Measurements from ENCODE around the gene KLHDC10.
A peak's percentile ranks its signal among the peaks of the same experiment; 100 is the strongest.

KLHDC10 gene

DNA sequence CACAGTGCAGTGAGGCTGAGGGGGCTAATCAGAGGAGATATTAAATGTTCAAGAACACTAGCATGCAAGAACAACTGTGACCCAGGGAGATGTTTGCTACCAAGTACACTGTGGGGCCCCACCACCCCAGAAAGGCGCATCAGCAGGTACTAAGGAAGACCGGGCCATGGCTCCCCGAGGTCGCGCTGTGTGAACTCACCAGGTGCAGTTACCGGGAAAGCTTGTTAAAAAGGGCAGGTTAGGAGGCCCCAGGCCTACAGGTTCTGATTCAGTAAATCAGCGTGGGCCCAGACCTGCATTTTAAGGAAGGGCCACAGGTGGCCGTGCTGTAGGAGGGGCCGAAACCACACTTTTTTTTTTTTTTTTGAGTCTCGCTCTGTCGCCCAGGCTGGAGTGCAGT lies 80.3 kb downstream of the KLHDC10 start:
- Histone ChIP-seq H3K9ac (ENCODE audit: low read depth, low read length) (no peak overlapping the region), H3K36me3 (ENCODE audit: insufficient read depth, low read length) (no peaks in the 10 kb centered on the region), H3K4me1 (ENCODE audit: insufficient read depth, low read length) (no peaks in the 10 kb centered on the region), H2AFZ (ENCODE audit: low read depth, low read length) (no peak overlapping the region), H3K4me2 (ENCODE audit: insufficient read depth, low read length) (no peak overlapping the region), H3K4me3 (ENCODE audit: low read depth in 1 of 2, low read length in 2 of 2) (no peak overlapping the region), H4K20me1 (ENCODE audit: insufficient read depth, low read length) (peaks cover 20% of the 10 kb centered on the region), H3K9me3 (ENCODE audit: insufficient read depth, low read length, severe bottlenecking) (no peaks in the 10 kb centered on the region), H3K27ac (ENCODE audit: low read length) (no peak overlapping the region), H3K79me2 (ENCODE audit: insufficient read depth, low read length) (no peaks in the 10 kb centered on the region), H3K27me3 (ENCODE audit: insufficient read depth, low read length, poor library complexity) (no peaks in the 10 kb centered on the region)
- no peak for ATAC-seq (ENCODE audit: insufficient read depth, low read depth)
- TF ChIP-seq, protein P1, sequence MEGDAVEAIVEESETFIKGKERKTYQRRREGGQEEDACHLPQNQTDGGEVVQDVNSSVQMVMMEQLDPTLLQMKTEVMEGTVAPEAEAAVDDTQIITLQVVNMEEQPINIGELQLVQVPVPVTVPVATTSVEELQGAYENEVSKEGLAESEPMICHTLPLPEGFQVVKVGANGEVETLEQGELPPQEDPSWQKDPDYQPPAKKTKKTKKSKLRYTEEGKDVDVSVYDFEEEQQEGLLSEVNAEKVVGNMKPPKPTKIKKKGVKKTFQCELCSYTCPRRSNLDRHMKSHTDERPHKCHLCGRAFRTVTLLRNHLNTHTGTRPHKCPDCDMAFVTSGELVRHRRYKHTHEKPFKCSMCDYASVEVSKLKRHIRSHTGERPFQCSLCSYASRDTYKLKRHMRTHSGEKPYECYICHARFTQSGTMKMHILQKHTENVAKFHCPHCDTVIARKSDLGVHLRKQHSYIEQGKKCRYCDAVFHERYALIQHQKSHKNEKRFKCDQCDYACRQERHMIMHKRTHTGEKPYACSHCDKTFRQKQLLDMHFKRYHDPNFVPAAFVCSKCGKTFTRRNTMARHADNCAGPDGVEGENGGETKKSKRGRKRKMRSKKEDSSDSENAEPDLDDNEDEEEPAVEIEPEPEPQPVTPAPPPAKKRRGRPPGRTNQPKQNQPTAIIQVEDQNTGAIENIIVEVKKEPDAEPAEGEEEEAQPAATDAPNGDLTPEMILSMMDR (IDR thresholded peaks at IDR 0.05; ENCODE audit: borderline replicate concordance, extremely low read depth, low read length, poor library complexity, severe bottlenecking), result no peak
- no peak for TF ChIP-seq EZH2 (IDR thresholded peaks at IDR 0.05; ENCODE audit: borderline replicate concordance, low read depth, low read length, severe bottlenecking)
- no peak for DNase-seq

DNA sequence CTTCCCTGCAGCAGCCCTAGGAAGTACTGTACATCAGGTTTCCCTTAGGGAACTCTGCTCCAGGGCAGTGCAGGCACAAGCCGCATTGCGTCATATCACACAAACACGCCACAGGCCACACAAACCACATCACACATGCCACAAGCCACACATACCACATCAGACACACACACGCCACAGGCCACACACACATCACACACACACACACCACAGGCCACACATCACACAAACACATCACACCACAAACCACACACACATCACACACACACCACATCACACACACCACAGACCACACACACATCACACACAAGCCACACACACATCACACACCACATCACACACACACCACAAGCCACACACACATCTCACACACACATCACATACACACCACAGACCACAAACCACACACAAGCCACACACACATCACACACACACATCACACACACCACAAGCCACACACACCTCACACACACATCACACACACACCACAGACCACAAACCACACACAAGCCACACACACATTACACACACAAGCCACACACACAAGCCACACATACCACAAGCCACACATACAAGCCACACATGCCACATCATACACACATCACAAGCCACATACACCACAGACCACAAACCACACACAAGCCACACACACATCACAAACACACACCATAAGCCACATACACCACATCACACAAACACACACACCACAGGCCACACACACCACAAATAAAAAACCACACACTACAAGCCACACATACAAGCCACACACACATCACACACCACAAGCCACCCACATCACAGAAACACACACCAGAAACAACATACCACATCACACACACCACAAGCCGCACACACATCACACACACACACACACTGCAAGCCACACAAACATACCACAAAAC lies 81.5 kb downstream of the KLHDC10 start:
- TF ChIP-seq EZH2 (IDR thresholded peaks at IDR 0.05; ENCODE audit: borderline replicate concordance, low read depth, low read length, severe bottlenecking), result no peak
- TF ChIP-seq, protein P1 (IDR thresholded peaks at IDR 0.05; ENCODE audit: borderline replicate concordance, extremely low read depth, low read length, poor library complexity, severe bottlenecking), result no peak
- peak; percentile 54 for DNase-seq
- H3K36me3 ChIP-seq (ENCODE audit: insufficient read depth, low read length), result no peaks in the 10 kb centered on the region
- H3K27ac ChIP-seq (ENCODE audit: low read length), result no peak overlapping the region
- no peaks in the 10 kb centered on the region for H3K79me2 ChIP-seq (ENCODE audit: insufficient read depth, low read length)
- no peak overlapping the region for H2AFZ ChIP-seq (ENCODE audit: low read depth, low read length)
- peak; percentile 33; the same call in 2 of the 3 replicates for ATAC-seq (ENCODE audit: insufficient read depth, low read depth)
- H3K27me3 ChIP-seq (ENCODE audit: insufficient read depth, low read length, poor library complexity), result no peaks in the 10 kb centered on the region
- no peaks in the 10 kb centered on the region for H3K9me3 ChIP-seq (ENCODE audit: insufficient read depth, low read length, severe bottlenecking)
- no peak overlapping the region for H3K9ac ChIP-seq (ENCODE audit: low read depth, low read length)
- no peak overlapping the region for H3K4me2 ChIP-seq (ENCODE audit: insufficient read depth, low read length)
- peaks cover 20% of the 10 kb centered on the region for H4K20me1 ChIP-seq (ENCODE audit: insufficient read depth, low read length)
- H3K4me3 ChIP-seq (ENCODE audit: low read depth in 1 of 2, low read length in 2 of 2), result no peak overlapping the region
- H3K4me1 ChIP-seq (ENCODE audit: insufficient read depth, low read length), result no peaks in the 10 kb centered on the region

DNA sequence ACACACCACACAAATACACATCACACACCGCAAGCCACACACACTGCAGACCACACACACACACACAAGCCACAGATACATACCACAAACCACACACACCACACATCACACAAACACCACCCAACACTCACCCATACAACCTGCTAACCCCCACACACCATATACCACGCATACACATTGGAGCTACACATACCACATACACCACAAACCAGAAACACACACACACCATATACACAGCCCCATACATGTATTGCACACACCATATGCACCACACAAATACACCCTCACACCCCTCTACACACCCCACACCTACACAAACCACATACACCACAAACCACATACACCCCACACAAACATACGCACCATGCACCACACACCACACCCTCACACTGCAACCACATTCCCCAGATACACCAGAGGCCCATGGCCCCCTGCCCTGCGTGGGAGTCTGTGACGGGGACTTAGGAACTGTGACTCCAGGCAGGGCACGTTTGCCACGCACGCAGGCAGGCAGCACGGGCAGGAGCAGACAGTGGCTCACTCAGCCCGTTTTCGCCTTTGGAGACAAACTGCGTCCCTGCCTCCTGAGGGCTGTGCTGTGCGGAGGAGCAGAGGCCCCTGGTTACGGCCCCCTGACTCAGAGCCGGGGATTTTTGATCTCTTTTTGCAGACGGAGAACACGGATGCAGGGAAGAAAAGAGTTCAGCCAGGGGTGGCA lies 82.3 kb downstream of the KLHDC10 start:
- H3K4me3 ChIP-seq (ENCODE audit: low read depth in 1 of 2, low read length in 2 of 2), result no peak overlapping the region
- TF ChIP-seq, protein P1 (IDR thresholded peaks at IDR 0.05; ENCODE audit: borderline replicate concordance, extremely low read depth, low read length, poor library complexity, severe bottlenecking), result no peak
- DNase-seq (no peak), ATAC-seq (ENCODE audit: insufficient read depth, low read depth) (no peak)
- H4K20me1 ChIP-seq (ENCODE audit: insufficient read depth, low read length), result peaks cover 18% of the 10 kb centered on the region
- no peak overlapping the region for H2AFZ ChIP-seq (ENCODE audit: low read depth, low read length)
- no peaks in the 10 kb centered on the region for H3K9me3 ChIP-seq (ENCODE audit: insufficient read depth, low read length, severe bottlenecking)
- H3K4me1 ChIP-seq (ENCODE audit: insufficient read depth, low read length), result no peaks in the 10 kb centered on the region
- no peak overlapping the region for H3K9ac ChIP-seq (ENCODE audit: low read depth, low read length)
- no peak overlapping the region for H3K4me2 ChIP-seq (ENCODE audit: insufficient read depth, low read length)
- H3K79me2 ChIP-seq (ENCODE audit: insufficient read depth, low read length), result no peaks in the 10 kb centered on the region
- H3K36me3 ChIP-seq (ENCODE audit: insufficient read depth, low read length), result no peaks in the 10 kb centered on the region
- no peak overlapping the region for H3K27ac ChIP-seq (ENCODE audit: low read length)
- H3K27me3 ChIP-seq (ENCODE audit: insufficient read depth, low read length, poor library complexity), result no peaks in the 10 kb centered on the region
